ENCODE results near the gene ZNF385B. TPM values are rescaled to one million over a fixed set of nuclear protein-coding genes. Genes with fewer than 3 reads are reported as not detected.

ZNF385B gene
- total RNA-seq, 1 experiment from 2014 or later = 0.77 TPM

- no peaks in the 10 kb centered on the region for H3K36me3 Mint-ChIP-seq (ENCODE audit: insufficient read depth, unreplicated experiment)
- POLR2A ChIA-PET = no interaction called here
- no peak for DNase-seq
Observed at GRCh38 chr2:179682756-179683155, 178.7 kb downstream of the ZNF385B start.

GRCh38 chr2:179677746-179678505 lies 183.5 kb downstream of the ZNF385B start:
- ChIA-PET CTCF (no interaction called here), POLR2A (no interaction called here)
- peaks cover 10% of the 10 kb centered on the region for H3K9me3 Mint-ChIP-seq (ENCODE audit: unreplicated experiment)
- H3K36me3 ChIP-seq (ENCODE audit: control insufficient read depth, insufficient read depth, low read length) = no peaks in the 10 kb centered on the region
- no peak for DNase-seq
- H3K36me3 Mint-ChIP-seq (ENCODE audit: insufficient read depth, unreplicated experiment) = no peaks in the 10 kb centered on the region
- no peak overlapping the region for H3K27ac Mint-ChIP-seq (ENCODE audit: unreplicated experiment)
- H3K27me3 ChIP-seq (replicated peaks; ENCODE audit: control insufficient read depth, insufficient read depth, low read length) = no peaks in the 10 kb centered on the region
- H3K4me1 Mint-ChIP-seq (ENCODE audit: low read depth, unreplicated experiment) = no peaks in the 10 kb centered on the region
- H3K4me3 ChIP-seq (ENCODE audit: low read depth, low read length) = no peak overlapping the region
- H3K4me1 ChIP-seq = no peaks in the 10 kb centered on the region
- BruUV-seq (replicated peaks) = no TSS peak
- no peak overlapping the region for H3K4me3 Mint-ChIP-seq (ENCODE audit: unreplicated experiment)
- H3K9me3 ChIP-seq = no peaks in the 10 kb centered on the region
- H3K27me3 Mint-ChIP-seq (ENCODE audit: insufficient read depth, unreplicated experiment) = no peaks in the 10 kb centered on the region
- TF ChIP-seq, protein P1, sequence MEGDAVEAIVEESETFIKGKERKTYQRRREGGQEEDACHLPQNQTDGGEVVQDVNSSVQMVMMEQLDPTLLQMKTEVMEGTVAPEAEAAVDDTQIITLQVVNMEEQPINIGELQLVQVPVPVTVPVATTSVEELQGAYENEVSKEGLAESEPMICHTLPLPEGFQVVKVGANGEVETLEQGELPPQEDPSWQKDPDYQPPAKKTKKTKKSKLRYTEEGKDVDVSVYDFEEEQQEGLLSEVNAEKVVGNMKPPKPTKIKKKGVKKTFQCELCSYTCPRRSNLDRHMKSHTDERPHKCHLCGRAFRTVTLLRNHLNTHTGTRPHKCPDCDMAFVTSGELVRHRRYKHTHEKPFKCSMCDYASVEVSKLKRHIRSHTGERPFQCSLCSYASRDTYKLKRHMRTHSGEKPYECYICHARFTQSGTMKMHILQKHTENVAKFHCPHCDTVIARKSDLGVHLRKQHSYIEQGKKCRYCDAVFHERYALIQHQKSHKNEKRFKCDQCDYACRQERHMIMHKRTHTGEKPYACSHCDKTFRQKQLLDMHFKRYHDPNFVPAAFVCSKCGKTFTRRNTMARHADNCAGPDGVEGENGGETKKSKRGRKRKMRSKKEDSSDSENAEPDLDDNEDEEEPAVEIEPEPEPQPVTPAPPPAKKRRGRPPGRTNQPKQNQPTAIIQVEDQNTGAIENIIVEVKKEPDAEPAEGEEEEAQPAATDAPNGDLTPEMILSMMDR (IDR thresholded peaks at IDR 0.05; ENCODE audit: insufficient read depth in 1 of 2, low read depth in 1 of 2, low read length in 1 of 2, severe bottlenecking in 1 of 2, unreplicated experiment in 1 of 2) = no peak
- intact Hi-C loops (cut with micrococcal nuclease; ENCODE audit: unreplicated experiment) = no loop called here

More at GRCh38 chr2:179682756-179683155, 178.7 kb downstream of the ZNF385B start:
- intact Hi-C loops (cut with micrococcal nuclease; ENCODE audit: unreplicated experiment) = loop anchor here (5.0 kb wide), 1 partner anchor 885 kb away; no protein-coding TSS in a partner anchor
- no peaks in the 10 kb centered on the region for H3K27me3 ChIP-seq (replicated peaks; ENCODE audit: control insufficient read depth, insufficient read depth, low read length)
- Mint-ChIP-seq H3K27me3 (ENCODE audit: insufficient read depth, unreplicated experiment) (no peaks in the 10 kb centered on the region), H3K9me3 (ENCODE audit: unreplicated experiment) (no peaks in the 10 kb centered on the region), H3K4me1 (ENCODE audit: low read depth, unreplicated experiment) (no peaks in the 10 kb centered on the region), H3K27ac (ENCODE audit: unreplicated experiment) (no peak overlapping the region), H3K4me3 (ENCODE audit: unreplicated experiment) (no peak overlapping the region)
- TF ChIP-seq, protein P1 (IDR thresholded peaks at IDR 0.05; ENCODE audit: insufficient read depth in 1 of 2, low read depth in 1 of 2, low read length in 1 of 2, severe bottlenecking in 1 of 2, unreplicated experiment in 1 of 2) = no peak
- no peak overlapping the region for H3K4me3 ChIP-seq (ENCODE audit: low read depth, low read length)
- H3K4me1 ChIP-seq = no peaks in the 10 kb centered on the region
- H3K36me3 ChIP-seq (ENCODE audit: control insufficient read depth, insufficient read depth, low read length) = no peaks in the 10 kb centered on the region
- CTCF ChIA-PET = no interaction called here
- no TSS peak for BruUV-seq (replicated peaks)
- no peaks in the 10 kb centered on the region for H3K9me3 ChIP-seq

GRCh38 chr2:179677077-179677688 lies 184.2 kb downstream of the ZNF385B start:
- BruUV-seq (replicated peaks) = no TSS peak
- CTCF ChIA-PET = no interaction called here
- no peak for DNase-seq

More at GRCh38 chr2:179677077-179677688, 184.2 kb downstream of the ZNF385B start:
- TF ChIP-seq, protein P1 (IDR thresholded peaks at IDR 0.05; ENCODE audit: insufficient read depth in 1 of 2, low read depth in 1 of 2, low read length in 1 of 2, severe bottlenecking in 1 of 2, unreplicated experiment in 1 of 2) = no peak
- Mint-ChIP-seq H3K27ac (ENCODE audit: unreplicated experiment) (no peak overlapping the region), H3K9me3 (ENCODE audit: unreplicated experiment) (peaks cover 10% of the 10 kb centered on the region), H3K4me3 (ENCODE audit: unreplicated experiment) (no peak overlapping the region), H3K27me3 (ENCODE audit: insufficient read depth, unreplicated experiment) (no peaks in the 10 kb centered on the region), H3K36me3 (ENCODE audit: insufficient read depth, unreplicated experiment) (no peaks in the 10 kb centered on the region), H3K4me1 (ENCODE audit: low read depth, unreplicated experiment) (no peaks in the 10 kb centered on the region)
- intact Hi-C loops (cut with micrococcal nuclease; ENCODE audit: unreplicated experiment) = no loop called here
- no peaks in the 10 kb centered on the region for H3K27me3 ChIP-seq (replicated peaks; ENCODE audit: control insufficient read depth, insufficient read depth, low read length)
- no peaks in the 10 kb centered on the region for H3K36me3 ChIP-seq (ENCODE audit: control insufficient read depth, insufficient read depth, low read length)
- H3K9me3 ChIP-seq = no peaks in the 10 kb centered on the region
- no peak overlapping the region for H3K4me3 ChIP-seq (ENCODE audit: low read depth, low read length)
- POLR2A ChIA-PET = no interaction called here
- peaks cover 2% of the 10 kb centered on the region; the same call in 1 of the 2 replicates for H3K4me1 ChIP-seq

Measured in Caco-2 (cell line).